ENCODE results near the gene ENKUR. TPM values are rescaled to one million over a fixed set of nuclear protein-coding genes. Genes with fewer than 3 reads are reported as not detected.
"Not testable (repeated sequence)": the region's sequence is repeated elsewhere in the genome, so short reads cannot be mapped to it uniquely, and the experiment has no call there.

ENKUR gene
- total RNA-seq, 2 experiments from 2014 or later: not detected

DNA sequence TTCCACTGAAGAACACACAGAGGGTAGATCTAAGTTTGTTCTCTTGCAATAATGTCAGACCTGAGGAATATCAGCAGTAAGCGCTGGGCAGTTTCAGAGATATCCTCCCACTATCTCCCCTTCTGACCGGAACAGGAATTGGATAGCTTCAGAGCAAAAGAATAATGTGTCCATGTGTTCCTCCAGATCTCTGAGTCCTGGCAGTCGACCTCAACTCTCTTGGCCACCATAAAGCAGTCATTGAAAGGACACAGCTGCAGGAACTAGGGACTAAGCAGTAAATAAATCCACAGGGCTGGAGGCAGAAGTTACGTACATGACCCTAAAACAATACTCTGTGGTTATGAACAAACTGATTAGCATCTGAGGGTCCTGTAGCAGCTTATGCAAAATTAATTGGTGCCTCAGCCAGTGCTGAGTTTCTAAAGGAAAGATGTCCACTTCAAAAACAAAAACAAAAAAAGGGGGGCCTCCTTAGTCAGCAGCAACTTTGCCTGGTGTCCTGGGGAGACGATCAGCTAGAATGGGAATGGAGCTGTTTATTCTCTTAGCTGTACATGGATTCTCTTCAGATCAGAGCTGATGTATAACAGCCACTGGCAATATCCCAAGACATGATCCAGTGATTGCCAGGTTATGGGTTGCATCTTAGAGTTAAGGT lies 57.1 kb downstream of the ENKUR start:
- H3K9me3 Mint-ChIP-seq: no peaks in the 10 kb centered on the region
- Histone ChIP-seq H3K4me1 (ENCODE audit: insufficient read depth, low read length) (no peaks in the 10 kb centered on the region), H3K27ac (ENCODE audit: low read depth in 1 of 2, low read length in 2 of 2) (no peak overlapping the region), H3K9me3 (ENCODE audit: control insufficient read depth in 1 of 2, insufficient read depth in 1 of 2, low read length in 2 of 2) (no peaks in the 10 kb centered on the region), H3K27me3 (ENCODE audit: control insufficient read depth in 1 of 2, insufficient read depth in 2 of 2, low read length in 2 of 2) (no peaks in the 10 kb centered on the region), H3K4me3 (ENCODE audit: low read length) (no peak overlapping the region), H3K36me3 (ENCODE audit: insufficient read depth, low read length) (no peaks in the 10 kb centered on the region)
- DNase-seq (no peak), ATAC-seq (ENCODE audit: poor library complexity) (no peak)
- ChIA-PET CTCF (no interaction called here), POLR2A (no interaction called here)
- intact Hi-C loops (cut with DNase I, micrococcal nuclease): no loop called here
- no peaks in the 10 kb centered on the region for H3K36me3 Mint-ChIP-seq (ENCODE audit: low read depth)
- H3K27ac Mint-ChIP-seq: no peak overlapping the region
- TF ChIP-seq, protein P1, sequence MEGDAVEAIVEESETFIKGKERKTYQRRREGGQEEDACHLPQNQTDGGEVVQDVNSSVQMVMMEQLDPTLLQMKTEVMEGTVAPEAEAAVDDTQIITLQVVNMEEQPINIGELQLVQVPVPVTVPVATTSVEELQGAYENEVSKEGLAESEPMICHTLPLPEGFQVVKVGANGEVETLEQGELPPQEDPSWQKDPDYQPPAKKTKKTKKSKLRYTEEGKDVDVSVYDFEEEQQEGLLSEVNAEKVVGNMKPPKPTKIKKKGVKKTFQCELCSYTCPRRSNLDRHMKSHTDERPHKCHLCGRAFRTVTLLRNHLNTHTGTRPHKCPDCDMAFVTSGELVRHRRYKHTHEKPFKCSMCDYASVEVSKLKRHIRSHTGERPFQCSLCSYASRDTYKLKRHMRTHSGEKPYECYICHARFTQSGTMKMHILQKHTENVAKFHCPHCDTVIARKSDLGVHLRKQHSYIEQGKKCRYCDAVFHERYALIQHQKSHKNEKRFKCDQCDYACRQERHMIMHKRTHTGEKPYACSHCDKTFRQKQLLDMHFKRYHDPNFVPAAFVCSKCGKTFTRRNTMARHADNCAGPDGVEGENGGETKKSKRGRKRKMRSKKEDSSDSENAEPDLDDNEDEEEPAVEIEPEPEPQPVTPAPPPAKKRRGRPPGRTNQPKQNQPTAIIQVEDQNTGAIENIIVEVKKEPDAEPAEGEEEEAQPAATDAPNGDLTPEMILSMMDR (IDR thresholded peaks at IDR 0.05): no peak
- H3K27me3 Mint-ChIP-seq: no peaks in the 10 kb centered on the region
- no peaks in the 10 kb centered on the region for H3K4me1 Mint-ChIP-seq (ENCODE audit: low read depth)
- no peak overlapping the region for H3K4me3 Mint-ChIP-seq

DNA sequence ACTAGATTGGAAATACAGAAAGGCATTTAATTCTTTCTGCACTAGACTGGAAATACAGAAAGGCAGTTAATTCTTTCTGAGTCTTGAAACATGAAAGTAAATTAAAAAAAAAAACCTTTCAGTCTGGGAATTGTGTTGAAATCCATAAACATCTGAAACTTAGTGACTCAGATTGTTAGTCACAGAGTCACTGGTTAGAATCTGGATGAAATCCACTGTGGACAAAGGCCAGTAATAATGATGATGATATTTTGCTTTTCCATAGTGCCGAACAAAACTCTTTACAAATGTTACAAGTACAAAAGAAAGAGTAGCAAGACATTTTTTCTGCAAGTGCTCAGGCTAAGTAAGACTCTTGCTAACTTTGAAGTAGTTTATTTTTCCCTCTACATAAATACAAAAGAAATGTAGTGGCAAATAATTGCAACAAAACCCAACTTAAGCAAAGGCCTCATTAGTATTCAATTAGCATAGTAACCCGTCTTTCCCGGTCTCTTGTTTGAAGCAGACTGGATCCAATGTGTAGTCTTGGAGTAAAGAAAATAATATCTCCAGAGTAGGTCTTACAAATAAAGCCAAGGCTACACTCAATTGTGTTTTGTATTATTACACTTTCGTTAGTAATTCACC lies 57.8 kb downstream of the ENKUR start:
- Histone ChIP-seq H3K4me1 (ENCODE audit: insufficient read depth, low read length) (peaks cover 2% of the 10 kb centered on the region), H3K36me3 (ENCODE audit: insufficient read depth, low read length) (no peaks in the 10 kb centered on the region), H3K9me3 (ENCODE audit: control insufficient read depth in 1 of 2, insufficient read depth in 1 of 2, low read length in 2 of 2) (no peaks in the 10 kb centered on the region), H3K4me3 (ENCODE audit: low read length) (no peak overlapping the region), H3K27me3 (ENCODE audit: control insufficient read depth in 1 of 2, insufficient read depth in 2 of 2, low read length in 2 of 2) (no peaks in the 10 kb centered on the region), H3K27ac (ENCODE audit: low read depth in 1 of 2, low read length in 2 of 2) (no peak overlapping the region)
- Mint-ChIP-seq H3K27me3 (no peaks in the 10 kb centered on the region), H3K9me3 (no peaks in the 10 kb centered on the region), H3K4me3 (no peak overlapping the region), H3K4me1 (ENCODE audit: low read depth) (peaks cover 6% of the 10 kb centered on the region), H3K27ac (no peak overlapping the region), H3K36me3 (ENCODE audit: low read depth) (no peaks in the 10 kb centered on the region)
- intact Hi-C loops (cut with DNase I, micrococcal nuclease): no loop called here
- POLR2A ChIA-PET: no interaction called here
- TF ChIP-seq, protein P1 (IDR thresholded peaks at IDR 0.05): no peak
- DNase-seq (no peak), ATAC-seq (ENCODE audit: poor library complexity) (no peak)
- CTCF ChIA-PET: no interaction called here

DNA sequence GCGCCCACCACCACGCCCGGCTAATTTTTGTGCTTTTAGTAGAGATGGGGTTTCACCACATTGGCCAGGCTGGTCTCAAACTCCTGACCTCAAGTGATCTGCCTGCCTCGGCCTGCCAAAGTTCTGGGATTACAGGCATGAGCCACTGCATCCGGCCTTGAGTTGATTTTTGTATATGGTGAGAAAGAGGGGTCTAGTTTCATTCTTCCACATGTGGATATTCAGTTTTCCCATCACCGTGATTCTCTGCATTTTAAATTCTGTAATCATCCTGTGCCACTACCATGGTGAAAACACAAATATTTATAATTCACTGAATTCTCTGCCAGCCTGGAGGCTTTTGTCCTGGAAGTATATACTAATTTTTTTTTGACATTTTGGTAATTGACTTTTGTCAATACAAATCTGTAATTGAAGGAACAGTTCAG lies 58.3 kb downstream of the ENKUR start:
- H3K27ac Mint-ChIP-seq; H3K27me3 ChIP-seq (ENCODE audit: control insufficient read depth in 1 of 2, insufficient read depth in 2 of 2, low read length in 2 of 2); ATAC-seq (ENCODE audit: poor library complexity); H3K4me3 Mint-ChIP-seq; H3K36me3 ChIP-seq (ENCODE audit: insufficient read depth, low read length); H3K9me3 ChIP-seq (ENCODE audit: control insufficient read depth in 1 of 2, insufficient read depth in 1 of 2, low read length in 2 of 2); H3K4me3 ChIP-seq (ENCODE audit: low read length); H3K9me3 Mint-ChIP-seq; DNase-seq; CTCF ChIA-PET; POLR2A ChIA-PET; H3K27ac ChIP-seq (ENCODE audit: low read depth in 1 of 2, low read length in 2 of 2); H3K36me3 Mint-ChIP-seq (ENCODE audit: low read depth); intact Hi-C loops (cut with DNase I, micrococcal nuclease); H3K27me3 Mint-ChIP-seq; H3K4me1 ChIP-seq (ENCODE audit: insufficient read depth, low read length): not testable (repeated sequence)
- peaks cover 11% of the 10 kb centered on the region for H3K4me1 Mint-ChIP-seq (ENCODE audit: low read depth)

Data from CD4-positive, alpha-beta T cell (primary cell).